Activated naive CD4-positive, alpha-beta T cell treated with anti-CD3 and anti-CD28 coated beads, Interleukin-2, amount 50 U/mL, for 16 hours (primary cell): ENCODE data around the gene RBBP8.
"Not testable (repeated sequence)": the region's sequence is repeated elsewhere in the genome, so short reads cannot be mapped to it uniquely, and the experiment has no call there.

Source experiments
- DNase-seq: peaks from one replicate; pipeline ENCODE4 v3.0.0-alpha.2; 2020

Gene RBBP8

DNA sequence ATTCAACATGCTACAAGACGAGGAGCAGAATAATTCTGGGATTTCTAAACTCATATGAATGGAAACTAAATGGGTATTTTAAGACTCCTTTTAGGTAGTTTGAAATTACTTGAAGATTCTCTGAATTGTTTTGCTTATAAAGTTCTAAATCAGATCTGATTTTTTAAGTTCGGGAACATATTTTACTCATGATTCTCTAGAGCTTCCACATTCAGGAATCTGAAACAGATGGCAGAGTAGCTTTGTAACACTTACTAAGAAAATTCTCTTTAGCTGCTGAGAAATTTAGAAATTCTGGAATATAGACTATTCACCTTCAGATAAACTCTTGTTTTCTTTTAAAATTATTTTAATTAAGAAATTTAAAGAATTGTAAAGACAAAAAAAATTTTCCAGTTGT lies 13.7 kb downstream of the RBBP8 start:
- no peak for DNase-seq

DNA sequence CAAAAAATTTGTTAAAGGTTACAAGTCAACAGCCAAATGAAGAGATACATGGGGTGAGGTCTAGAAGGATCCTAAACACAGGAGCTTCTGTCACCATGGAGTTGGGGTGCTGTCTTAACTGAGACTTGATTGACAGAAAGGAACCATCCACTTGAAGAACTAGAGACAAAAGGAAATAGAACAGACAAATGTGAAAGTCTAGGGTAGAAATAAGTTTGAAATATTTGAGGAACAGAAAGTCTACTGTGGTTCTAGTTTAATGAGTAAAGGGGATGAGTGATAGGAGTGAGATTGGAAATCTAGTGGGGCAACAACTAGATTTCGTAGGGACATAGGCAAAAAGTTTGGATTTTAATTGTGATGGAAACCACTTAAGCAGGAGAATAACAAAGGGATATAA lies 18.7 kb downstream of the RBBP8 start:
- no peak for DNase-seq

DNA sequence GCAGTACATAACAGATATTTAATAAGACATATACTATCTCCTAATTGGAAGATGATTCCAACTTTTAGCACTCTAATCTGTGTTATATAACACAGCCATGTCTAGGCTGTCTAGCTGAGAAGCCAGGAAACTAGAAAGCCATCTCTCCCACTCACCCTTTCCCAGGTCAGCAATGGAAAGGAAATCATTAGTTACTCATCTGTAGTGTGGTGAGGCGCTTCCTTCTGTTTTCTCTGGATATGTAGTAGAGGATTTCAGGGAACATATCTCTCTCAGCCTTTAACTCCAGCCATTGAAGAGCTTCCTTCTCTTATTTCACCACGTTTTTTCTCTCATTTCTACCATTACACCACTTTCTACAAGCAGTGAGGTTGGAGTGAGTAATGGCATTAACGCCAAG lies 19.4 kb downstream of the RBBP8 start:
- DNase-seq: no peak

GRCh38 chr18:22953982-22954381 lies 20.9 kb downstream of the RBBP8 start:
- not testable (repeated sequence) for DNase-seq

GRCh38 chr18:22956226-22956625 lies 23.1 kb downstream of the RBBP8 start:
- no peak for DNase-seq

DNA sequence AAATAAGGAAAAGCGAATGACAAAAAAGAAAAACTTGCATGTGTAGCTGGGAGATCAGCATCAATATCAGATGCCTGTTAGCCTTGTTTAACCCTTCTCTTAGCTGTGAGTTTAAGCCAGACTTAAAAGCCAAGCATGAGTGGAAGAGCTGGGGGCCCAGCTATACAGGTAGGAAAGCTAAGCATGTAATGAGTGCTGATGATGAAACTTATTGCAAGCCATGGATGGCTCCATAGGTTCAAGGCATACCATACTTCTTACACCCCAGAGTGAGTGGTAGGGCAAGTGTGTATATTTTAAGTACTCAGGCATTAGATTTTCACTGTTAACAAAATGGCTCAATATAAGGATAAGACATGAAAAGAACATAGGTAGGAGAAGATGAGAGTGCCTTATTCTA lies 28.0 kb downstream of the RBBP8 start:
- DNase-seq: no peak

- DNase-seq: no peak
Observed at GRCh38 chr18:22962004-22962403, 28.9 kb downstream of the RBBP8 start.

DNA sequence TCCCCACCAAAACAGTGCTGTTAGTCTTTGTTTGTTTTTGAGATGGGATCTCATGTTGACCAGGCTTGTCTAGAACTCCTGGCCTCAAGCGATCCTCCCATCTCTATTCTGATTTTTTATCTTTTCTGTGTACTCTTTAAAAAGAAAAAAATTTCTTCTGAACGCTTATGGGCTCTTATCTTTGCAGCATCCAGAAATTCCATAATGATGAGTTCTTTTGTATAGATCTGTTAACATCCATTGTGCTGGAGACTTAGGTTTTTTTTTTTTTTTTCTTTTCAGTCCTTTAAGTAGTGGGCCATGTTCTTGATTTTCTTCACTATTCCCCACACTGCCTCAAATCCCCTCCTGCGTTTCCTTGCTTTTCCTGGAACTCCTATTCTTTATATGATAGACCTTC lies 31.0 kb downstream of the RBBP8 start:
- no peak for DNase-seq

GRCh38 chr18:22964722-22965121 lies 31.6 kb downstream of the RBBP8 start:
- no peak for DNase-seq

- no peak for DNase-seq
Observed at GRCh38 chr18:22971038-22971437, 37.9 kb downstream of the RBBP8 start.

GRCh38 chr18:22974001-22974400 lies 40.9 kb downstream of the RBBP8 start:
- no peak for DNase-seq

GRCh38 chr18:22974707-22975106 lies 41.6 kb downstream of the RBBP8 start:
- no peak for DNase-seq

DNA sequence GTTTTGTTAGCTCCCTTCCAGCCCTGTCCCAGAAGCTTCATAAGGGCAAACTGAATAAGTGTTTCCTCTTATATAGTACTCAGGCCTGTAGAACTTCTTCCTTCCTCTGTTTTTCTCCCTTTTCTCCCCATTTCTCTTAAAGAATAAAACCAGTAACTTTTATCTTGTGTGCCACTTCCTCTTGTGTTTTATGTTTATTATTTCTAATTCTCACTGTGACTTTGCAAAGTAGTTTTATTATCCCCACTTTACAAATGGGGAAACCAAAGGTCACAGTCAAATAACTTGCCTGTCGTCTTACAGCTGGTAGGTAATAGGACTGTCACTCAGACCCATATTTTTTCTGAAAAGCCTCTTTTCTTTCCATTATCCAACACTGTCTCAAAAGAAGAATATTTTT lies 42.4 kb downstream of the RBBP8 start:
- no peak for DNase-seq

- DNase-seq: no peak
Observed at GRCh38 chr18:22977847-22978701, 44.9 kb downstream of the RBBP8 start.

- DNase-seq: no peak
Observed at GRCh38 chr18:22980394-22980793, 47.3 kb downstream of the RBBP8 start.

DNA sequence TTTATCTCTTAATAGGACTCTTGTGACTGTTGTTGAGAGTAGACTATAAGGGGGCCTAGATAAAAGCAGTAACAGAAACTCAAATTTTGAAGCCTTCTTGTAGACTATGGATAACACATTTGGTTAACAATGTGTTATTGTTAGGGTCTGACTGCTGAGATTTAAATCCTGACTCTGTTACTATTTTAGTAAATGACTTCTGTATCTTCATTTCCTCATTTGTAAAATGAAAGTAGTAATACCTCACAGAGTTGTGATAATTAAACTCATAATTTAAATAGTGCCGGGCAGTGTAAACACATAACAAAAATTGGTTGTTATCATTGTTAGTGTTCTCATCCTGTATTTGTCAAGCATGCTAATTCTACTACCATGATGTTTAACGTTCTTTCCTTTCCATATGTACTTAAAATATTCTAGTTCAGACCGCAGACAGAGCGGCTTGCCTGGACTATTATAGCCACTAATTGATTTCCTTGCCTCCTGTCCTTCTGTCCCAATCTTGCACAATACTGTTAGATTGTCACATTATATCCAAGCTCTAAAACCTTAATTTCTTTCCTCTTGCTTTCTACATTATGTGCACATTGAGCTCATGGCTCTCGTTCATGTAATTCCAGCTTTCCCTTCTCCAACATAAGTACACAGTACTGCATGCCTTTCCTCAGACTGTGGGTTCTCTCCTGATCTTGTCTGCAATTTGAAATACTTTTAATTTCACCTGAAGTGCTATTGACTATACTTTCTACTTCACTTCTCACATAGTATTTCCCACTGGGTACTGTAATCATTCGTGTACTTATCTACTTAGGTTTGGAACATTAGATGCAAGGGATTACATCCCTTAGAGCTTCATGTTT lies 48.4 kb downstream of the RBBP8 start:
- DNase-seq: no peak

DNA sequence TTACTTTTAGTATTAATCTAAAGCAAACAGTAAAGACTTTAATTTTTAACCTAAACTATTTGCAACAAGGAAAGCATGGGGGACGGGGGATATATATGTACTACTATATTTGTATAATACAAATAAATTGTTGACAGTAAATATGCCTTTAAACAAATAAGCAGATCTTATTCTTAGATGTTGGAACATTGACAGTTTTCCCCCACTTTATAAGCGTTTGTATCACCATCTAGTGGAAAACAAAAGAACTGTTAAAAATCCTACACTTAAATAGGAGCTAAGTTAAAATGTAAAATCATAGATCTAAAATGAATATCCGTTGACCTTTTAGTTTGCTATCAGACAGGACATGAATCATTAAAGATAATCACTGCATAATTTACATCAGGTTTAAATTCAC lies 50.0 kb downstream of the RBBP8 start:
- no peak for DNase-seq

DNA sequence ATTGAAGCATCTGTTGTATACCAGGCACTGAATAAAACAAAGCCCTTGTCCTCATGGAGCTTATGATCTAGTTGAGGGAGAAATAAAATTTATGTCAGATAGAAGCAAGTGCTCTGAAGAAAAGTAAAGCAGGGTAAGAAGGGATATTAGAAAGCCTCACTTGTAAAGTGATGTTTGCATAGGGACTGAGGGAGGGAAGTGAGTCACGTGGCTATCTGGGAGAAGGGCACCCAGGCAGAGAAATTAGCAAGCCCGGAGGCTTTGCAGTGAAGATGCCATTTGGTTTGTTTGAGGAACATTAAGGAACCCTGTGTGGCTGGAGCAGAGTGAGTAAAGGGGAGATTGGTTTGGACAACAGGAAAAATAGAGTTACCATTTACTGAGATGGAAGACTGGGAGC lies 52.1 kb downstream of the RBBP8 start:
- DNase-seq: no peak

DNA sequence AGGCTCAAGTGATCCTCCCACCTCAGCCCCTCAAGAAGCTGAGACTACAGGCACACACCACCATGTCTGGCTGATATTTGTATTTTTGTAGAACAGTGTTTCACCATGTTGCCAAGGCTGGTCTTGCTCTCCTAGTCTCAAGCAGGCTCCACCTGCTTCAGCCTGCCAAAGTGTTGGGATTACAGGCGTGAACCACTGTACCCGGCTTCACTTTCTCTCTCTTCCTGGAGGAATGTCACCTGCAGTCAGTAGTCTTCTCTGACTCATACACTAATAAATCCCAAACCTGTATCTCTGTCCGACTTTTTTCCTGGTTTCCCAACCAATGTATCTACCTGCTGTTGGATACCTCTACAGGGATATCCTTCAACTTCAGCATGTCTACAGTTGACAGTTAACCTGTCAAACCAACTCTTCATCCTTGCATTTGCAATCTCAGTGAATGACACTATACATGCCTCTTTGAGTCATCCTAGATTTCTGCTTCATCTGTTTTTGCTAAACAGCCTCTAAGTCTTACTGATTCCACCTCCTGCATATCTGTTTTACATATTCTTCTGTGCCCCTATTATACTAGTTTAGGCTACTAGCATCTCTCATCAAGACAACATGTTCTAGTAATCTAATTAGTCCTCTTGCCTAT lies 54.5 kb downstream of the RBBP8 start:
- DNase-seq: no peak

GRCh38 chr18:22988208-22988607 lies 55.1 kb downstream of the RBBP8 start:
- no peak for DNase-seq

DNA sequence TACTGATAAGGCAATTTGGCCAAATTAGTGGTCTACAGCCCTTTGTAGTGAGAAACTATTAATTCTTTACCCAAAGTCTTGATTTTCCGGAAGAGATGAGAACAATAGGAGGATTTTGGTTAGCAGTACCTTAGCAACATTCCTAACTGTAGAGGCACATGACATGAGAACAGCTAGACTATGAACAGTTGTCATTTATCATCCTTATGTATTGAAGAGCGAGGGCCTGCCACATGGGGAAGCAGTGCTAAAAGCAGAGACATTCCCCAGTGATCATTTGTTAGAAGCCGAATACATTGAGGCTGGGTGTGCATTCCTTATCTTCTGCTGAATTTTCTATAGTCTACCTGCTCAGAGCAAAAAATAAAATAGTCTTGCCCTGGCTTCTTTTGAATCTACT lies 65.2 kb downstream of the RBBP8 start:
- DNase-seq: no peak

- no peak for DNase-seq
Observed at GRCh38 chr18:22999212-22999611, 66.1 kb downstream of the RBBP8 start.

DNA sequence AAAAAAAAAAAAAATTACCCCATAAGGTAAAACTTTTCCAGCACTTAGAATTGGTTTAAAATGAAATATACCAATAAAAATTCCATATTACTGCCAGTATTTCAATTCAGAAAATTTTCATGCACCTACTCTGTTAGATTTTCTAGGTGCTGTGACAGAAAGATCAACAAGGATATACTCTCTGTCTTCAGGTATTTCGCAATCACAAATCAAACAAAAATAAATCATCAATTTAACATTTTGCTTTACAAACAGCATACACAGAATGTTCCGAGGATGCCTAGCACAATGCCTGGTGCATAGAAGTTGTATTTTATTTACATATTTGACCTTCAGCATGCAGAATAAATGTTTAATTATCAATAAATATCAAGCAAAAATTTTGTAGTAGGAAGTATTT lies 66.5 kb downstream of the RBBP8 start:
- no peak for DNase-seq

DNA sequence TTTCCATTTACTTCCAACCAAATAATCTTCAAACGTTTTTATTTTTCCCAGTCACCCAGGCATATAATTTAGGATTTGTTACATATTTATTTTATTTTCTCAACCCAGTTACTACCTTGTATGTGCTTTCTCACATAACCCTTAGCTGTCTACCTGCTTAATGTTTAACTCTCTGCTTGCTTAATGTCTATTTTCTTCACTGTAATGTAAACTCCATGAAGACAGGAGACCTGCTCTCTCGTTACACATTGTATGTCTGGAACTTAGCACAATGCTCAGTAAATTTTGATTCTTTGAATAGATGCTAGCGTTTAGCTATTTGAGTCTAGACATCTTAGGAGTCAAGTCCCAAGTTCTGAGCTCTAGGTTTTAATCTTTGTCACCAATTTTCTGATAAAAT lies 70.2 kb downstream of the RBBP8 start:
- DNase-seq: no peak
